ENCODE data around the gene PTPRN.
"Not testable (repeated sequence)": the region's sequence is repeated elsewhere in the genome, so short reads cannot be mapped to it uniquely, and the experiment has no call there.

Gene PTPRN

GRCh38 chr2:219290381-219291171 lies 18.6 kb downstream of the PTPRN start:
- H3K4me3 ChIP-seq (ENCODE audit: low read depth, low read length): no peak overlapping the region
- ChIA-PET POLR2A (interaction anchor here (0.8 to 1.6 kb wide), 2 partner anchors 11 to 114 kb away, joined by 3 read pairs; partner anchors contain the start of genes CNPPD1 and DNAJB2), CTCF (interaction anchor here (0.9 to 22.1 kb wide), 8 partner anchors 13 to 135 kb away, joined by 3 to 691 read pairs (median 113); partner anchors contain the start of genes ANKZF1, ATG9A, CNPPD1 and DNAJB2)
- TF ChIP-seq, protein P1, sequence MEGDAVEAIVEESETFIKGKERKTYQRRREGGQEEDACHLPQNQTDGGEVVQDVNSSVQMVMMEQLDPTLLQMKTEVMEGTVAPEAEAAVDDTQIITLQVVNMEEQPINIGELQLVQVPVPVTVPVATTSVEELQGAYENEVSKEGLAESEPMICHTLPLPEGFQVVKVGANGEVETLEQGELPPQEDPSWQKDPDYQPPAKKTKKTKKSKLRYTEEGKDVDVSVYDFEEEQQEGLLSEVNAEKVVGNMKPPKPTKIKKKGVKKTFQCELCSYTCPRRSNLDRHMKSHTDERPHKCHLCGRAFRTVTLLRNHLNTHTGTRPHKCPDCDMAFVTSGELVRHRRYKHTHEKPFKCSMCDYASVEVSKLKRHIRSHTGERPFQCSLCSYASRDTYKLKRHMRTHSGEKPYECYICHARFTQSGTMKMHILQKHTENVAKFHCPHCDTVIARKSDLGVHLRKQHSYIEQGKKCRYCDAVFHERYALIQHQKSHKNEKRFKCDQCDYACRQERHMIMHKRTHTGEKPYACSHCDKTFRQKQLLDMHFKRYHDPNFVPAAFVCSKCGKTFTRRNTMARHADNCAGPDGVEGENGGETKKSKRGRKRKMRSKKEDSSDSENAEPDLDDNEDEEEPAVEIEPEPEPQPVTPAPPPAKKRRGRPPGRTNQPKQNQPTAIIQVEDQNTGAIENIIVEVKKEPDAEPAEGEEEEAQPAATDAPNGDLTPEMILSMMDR (IDR thresholded peaks at IDR 0.05; ENCODE audit: insufficient read depth, low read length, missing control alignments): no peak
- no peak for DNase-seq (ENCODE audit: low read depth, low spot score)

DNA sequence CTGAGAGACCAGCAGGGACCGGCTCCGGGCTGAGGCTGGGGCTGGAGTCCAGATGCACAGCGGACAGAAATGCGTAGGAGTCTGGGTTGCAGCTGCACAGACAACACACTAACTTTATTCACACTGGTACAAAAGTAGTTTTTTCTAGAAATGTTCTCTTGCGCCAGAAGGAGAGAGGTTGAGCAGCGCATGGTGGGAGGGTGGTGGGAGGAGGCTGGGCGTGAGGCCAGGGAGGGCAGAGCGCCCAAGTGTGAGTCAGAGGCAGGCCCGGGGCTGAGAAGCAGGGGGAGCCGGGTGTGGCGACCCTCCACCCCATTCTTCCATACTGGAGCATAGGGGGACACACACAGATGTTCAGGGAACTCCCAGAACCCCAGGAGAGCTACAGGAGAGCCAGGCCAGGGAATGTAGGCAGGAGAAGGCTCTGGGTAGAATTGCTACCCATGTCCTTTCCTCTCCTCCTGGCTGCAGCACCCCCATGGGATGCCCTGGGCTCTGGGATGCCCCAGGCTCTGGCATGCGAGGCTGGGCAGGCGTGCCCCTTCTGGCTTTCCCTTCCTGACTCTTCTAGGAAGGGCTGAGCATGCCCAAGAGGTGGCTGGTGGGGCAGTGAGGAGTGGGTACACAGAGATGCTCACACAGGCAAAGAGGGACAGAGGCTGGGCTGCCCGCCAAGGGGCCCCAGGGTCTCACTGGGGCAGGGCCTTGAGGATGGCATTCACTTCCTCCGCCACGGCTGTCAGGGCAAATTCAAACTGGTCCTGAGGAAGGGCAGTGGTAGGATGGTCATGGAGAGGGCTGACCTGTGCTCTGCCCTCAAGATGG lies 19.5 kb downstream of the PTPRN start:
- peak; percentile 42 for DNase-seq (ENCODE audit: low read depth, low spot score)
- H3K4me3 ChIP-seq (ENCODE audit: low read depth, low read length): no peak overlapping the region; the same call in 1 of the 2 replicates
- ChIA-PET POLR2A (interaction anchor here (0.8 to 1.6 kb wide), 2 partner anchors 10 to 113 kb away, joined by 3 read pairs; partner anchors contain the start of genes CNPPD1 and DNAJB2), CTCF (interaction anchor here (1.3 to 22.1 kb wide), 6 partner anchors 13 to 134 kb away, joined by 4 to 691 read pairs (median 150); partner anchors contain the start of genes CNPPD1, DNAJB2, NHEJ1 and PTPRN)
- TF ChIP-seq, protein P1 (IDR thresholded peaks at IDR 0.05; ENCODE audit: insufficient read depth, low read length, missing control alignments): no peak

- no peak for DNase-seq (ENCODE audit: low read depth, low spot score)
- no peak overlapping the region; the same call in 1 of the 2 replicates for H3K4me3 ChIP-seq (ENCODE audit: low read depth, low read length)
- TF ChIP-seq, protein P1 (IDR thresholded peaks at IDR 0.05; ENCODE audit: insufficient read depth, low read length, missing control alignments): no peak
- ChIA-PET POLR2A (interaction anchor here (1.3 kb wide), 1 partner anchor 10 kb away, joined by 4 read pairs; the partner anchor contains the start of gene DNAJB2), CTCF (interaction anchor here (8.0 to 22.1 kb wide), 3 partner anchors 12 to 116 kb away, joined by 145 to 691 read pairs (median 154); partner anchors contain the start of genes CNPPD1, DNAJB2, PTPRN and SLC23A3)
These were observed 20.0 kb downstream of the PTPRN start for GRCh38 chr2:219289195-219289536.

DNA sequence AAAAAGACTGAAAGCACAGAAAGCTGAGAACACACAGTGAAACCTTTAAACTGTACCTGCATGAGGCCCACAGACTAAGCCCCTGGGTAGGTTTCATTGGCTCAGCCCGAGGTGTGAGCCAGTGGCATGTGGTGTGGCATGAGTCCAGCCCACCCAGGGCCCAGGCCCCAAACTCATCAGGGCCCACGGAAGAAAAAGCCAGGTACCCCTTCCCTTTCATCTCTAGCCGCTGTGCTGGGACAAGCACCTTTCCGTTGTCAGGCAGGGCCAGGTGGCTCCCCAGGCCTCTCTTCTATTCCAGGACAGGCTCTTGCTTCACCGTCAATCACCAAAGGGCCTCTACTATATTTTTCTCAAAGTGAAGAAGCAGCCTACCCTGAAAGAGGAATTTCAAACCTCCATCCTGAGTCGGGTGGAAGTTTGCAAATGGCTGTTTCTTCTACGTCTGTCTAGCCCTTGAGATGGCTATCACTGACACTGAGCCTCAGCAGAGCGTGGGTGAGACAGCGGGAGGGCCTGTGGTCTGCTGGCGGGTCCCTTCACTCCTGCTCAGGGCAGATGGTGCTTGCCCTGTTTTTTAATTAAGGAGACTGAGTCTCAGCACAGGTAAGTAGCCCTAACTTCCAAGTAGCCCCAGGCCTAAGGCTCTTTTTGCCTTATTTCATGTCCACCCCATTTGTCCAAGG lies 21.5 kb downstream of the PTPRN start:
- H3K4me3 ChIP-seq (ENCODE audit: low read depth, low read length): no peak overlapping the region
- POLR2A ChIA-PET: interaction anchor here (1.3 kb wide), 1 partner anchor 9 kb away, joined by 4 read pairs; the partner anchor contains the start of gene DNAJB2
- CTCF ChIA-PET: interaction anchor here (1.4 to 22.1 kb wide), 4 partner anchors 7 to 70 kb away, joined by 3 to 691 read pairs (median 418); partner anchors contain the start of genes DNAJB2 and PTPRN
- TF ChIP-seq, protein P1 (IDR thresholded peaks at IDR 0.05; ENCODE audit: insufficient read depth, low read length, missing control alignments): no peak
- DNase-seq (ENCODE audit: low read depth, low spot score): no peak

DNA sequence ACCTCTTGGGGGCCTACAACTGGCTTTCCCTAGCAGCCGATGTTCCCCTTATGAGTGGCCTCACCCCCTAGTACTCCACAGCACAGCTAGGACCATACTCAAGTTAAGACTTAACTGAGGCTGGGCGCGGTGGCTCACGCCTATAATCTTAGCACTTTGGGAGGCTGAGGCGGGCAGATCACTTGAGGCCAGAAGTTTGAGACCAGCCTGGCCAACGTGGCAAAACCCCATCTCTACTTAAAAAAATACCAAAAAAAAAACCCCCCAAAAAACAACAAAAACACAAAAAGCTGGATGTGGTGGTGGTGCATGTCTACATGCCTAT lies 22.1 kb downstream of the PTPRN start:
- DNase-seq (ENCODE audit: low read depth, low spot score); POLR2A ChIA-PET; H3K4me3 ChIP-seq (ENCODE audit: low read depth, low read length): not testable (repeated sequence)
- CTCF ChIA-PET: interaction anchor here (1.4 to 22.1 kb wide), 3 partner anchors 7 to 70 kb away, joined by 3 to 691 read pairs (median 691); partner anchors contain the start of gene DNAJB2

All from AG04449 (cell line).